ENCODE results near the gene GABBR2. TPM values are rescaled to one million over a fixed set of nuclear protein-coding genes. Genes with fewer than 3 reads are reported as not detected.
"Not testable (repeated sequence)": the region's sequence is repeated elsewhere in the genome, so short reads cannot be mapped to it uniquely, and the experiment has no call there.

GABBR2 gene
- total RNA-seq, 1 donor from 2014 or later, result not detected

GRCh38 chr9:98276907-98277469 lies 431.7 kb downstream of the GABBR2 start:
- H3K4me3 ChIP-seq (ENCODE audit: low read depth, low read length), result no peak overlapping the region
- H3K36me3 ChIP-seq (ENCODE audit: control insufficient read depth, insufficient read depth, low read length), result no peaks in the 10 kb centered on the region
- peaks cover 8% of the 10 kb centered on the region for H3K27me3 ChIP-seq (ENCODE audit: control insufficient read depth, insufficient read depth, low read length)
- DNase-seq (ENCODE audit: low read depth) (no peak), FAIRE-seq (no peak)
- TF ChIP-seq, protein P1, sequence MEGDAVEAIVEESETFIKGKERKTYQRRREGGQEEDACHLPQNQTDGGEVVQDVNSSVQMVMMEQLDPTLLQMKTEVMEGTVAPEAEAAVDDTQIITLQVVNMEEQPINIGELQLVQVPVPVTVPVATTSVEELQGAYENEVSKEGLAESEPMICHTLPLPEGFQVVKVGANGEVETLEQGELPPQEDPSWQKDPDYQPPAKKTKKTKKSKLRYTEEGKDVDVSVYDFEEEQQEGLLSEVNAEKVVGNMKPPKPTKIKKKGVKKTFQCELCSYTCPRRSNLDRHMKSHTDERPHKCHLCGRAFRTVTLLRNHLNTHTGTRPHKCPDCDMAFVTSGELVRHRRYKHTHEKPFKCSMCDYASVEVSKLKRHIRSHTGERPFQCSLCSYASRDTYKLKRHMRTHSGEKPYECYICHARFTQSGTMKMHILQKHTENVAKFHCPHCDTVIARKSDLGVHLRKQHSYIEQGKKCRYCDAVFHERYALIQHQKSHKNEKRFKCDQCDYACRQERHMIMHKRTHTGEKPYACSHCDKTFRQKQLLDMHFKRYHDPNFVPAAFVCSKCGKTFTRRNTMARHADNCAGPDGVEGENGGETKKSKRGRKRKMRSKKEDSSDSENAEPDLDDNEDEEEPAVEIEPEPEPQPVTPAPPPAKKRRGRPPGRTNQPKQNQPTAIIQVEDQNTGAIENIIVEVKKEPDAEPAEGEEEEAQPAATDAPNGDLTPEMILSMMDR (IDR thresholded peaks at IDR 0.05; ENCODE audit: insufficient read depth, low read length, severe bottlenecking), result no peak

DNA sequence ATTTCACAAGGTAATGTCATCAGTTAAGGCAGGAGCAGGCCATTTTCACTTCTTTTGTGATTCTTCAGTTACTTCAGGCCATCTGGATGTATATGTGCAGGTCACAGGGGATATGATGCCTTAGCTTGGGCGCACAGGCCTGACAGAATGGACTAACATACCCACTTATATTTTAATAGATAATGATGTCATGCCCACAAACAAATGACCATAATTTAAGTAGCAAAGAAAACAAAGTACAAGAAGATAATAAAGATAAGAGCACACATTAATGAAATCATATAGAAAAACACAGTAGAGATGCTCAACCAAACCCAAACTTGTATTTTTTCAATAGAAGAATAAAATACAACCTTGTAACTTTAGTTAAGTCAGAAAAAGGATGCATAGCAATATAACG lies 433.6 kb downstream of the GABBR2 start:
- TF ChIP-seq, protein P1 (IDR thresholded peaks at IDR 0.05; ENCODE audit: insufficient read depth, low read length, severe bottlenecking), result no peak
- FAIRE-seq (no peak), DNase-seq (ENCODE audit: low read depth) (no peak)

GRCh38 chr9:98272083-98272482 lies 436.7 kb downstream of the GABBR2 start:
- Histone ChIP-seq H3K27me3 (ENCODE audit: control insufficient read depth, insufficient read depth, low read length) (peaks cover 2% of the 10 kb centered on the region), H3K36me3 (ENCODE audit: control insufficient read depth, insufficient read depth, low read length) (no peaks in the 10 kb centered on the region), H3K4me3 (ENCODE audit: low read depth, low read length) (no peak overlapping the region)
- FAIRE-seq, result no peak
- TF ChIP-seq, protein P1 (IDR thresholded peaks at IDR 0.05; ENCODE audit: insufficient read depth, low read length, severe bottlenecking), result no peak
- DNase-seq (ENCODE audit: low read depth), result no peak

More for the DNA sequence above, 433.6 kb downstream of the GABBR2 start:
- Histone ChIP-seq H3K4me3 (ENCODE audit: low read depth, low read length) (no peak overlapping the region), H3K27me3 (ENCODE audit: control insufficient read depth, insufficient read depth, low read length) (peaks cover 5% of the 10 kb centered on the region), H3K36me3 (ENCODE audit: control insufficient read depth, insufficient read depth, low read length) (no peaks in the 10 kb centered on the region)

DNA sequence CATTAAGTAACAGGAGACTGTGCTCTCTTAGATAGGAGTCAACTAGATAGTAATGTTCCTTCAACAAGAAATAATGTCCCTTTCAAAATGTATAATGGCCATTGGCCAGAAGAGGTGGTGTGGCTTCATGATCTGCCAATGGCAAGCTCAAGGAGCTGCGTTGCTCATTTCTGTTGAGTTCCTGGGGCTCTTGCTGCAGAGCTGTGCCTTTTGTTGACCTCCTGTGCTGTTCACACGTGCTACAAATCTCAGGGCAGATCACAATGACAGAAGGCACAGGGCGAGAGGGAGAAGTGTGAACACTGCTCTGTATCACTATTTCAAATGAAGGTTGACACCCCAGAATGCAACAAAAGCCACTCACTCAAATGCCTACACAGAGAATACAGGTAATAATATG lies 437.3 kb downstream of the GABBR2 start:
- Histone ChIP-seq H3K27me3 (ENCODE audit: control insufficient read depth, insufficient read depth, low read length) (peaks cover 2% of the 10 kb centered on the region), H3K36me3 (ENCODE audit: control insufficient read depth, insufficient read depth, low read length) (no peaks in the 10 kb centered on the region), H3K4me3 (ENCODE audit: low read depth, low read length) (no peak overlapping the region)
- TF ChIP-seq, protein P1 (IDR thresholded peaks at IDR 0.05; ENCODE audit: insufficient read depth, low read length, severe bottlenecking), result no peak
- DNase-seq (ENCODE audit: low read depth), result no peak
- FAIRE-seq, result no peak

DNA sequence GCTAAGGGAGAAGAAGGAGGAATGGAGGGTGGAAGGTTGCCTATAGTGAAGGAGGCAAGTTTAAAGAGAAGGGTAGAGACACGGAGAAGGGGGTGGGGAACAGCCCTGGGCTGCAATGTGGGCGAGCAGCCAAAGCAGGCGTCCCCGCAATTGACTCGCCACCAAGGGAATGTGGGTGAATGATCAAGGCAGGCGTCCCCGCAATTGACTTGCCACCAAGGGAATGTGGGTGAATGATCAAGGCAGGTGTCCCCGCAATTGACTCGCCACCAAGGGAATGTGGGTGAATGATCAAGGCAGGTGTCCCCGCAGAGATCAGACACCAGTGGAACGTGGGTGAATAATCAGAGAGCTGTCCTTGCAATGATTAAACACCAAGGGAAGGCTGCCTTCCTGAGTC lies 438.5 kb downstream of the GABBR2 start:
- H3K27me3 ChIP-seq (ENCODE audit: control insufficient read depth, insufficient read depth, low read length); H3K36me3 ChIP-seq (ENCODE audit: control insufficient read depth, insufficient read depth, low read length); H3K4me3 ChIP-seq (ENCODE audit: low read depth, low read length); FAIRE-seq; DNase-seq (ENCODE audit: low read depth): not testable (repeated sequence)

GRCh38 chr9:98269652-98270051 lies 439.1 kb downstream of the GABBR2 start:
- DNase-seq (ENCODE audit: low read depth); H3K36me3 ChIP-seq (ENCODE audit: control insufficient read depth, insufficient read depth, low read length); FAIRE-seq; H3K4me3 ChIP-seq (ENCODE audit: low read depth, low read length); H3K27me3 ChIP-seq (ENCODE audit: control insufficient read depth, insufficient read depth, low read length): not testable (repeated sequence)

DNA sequence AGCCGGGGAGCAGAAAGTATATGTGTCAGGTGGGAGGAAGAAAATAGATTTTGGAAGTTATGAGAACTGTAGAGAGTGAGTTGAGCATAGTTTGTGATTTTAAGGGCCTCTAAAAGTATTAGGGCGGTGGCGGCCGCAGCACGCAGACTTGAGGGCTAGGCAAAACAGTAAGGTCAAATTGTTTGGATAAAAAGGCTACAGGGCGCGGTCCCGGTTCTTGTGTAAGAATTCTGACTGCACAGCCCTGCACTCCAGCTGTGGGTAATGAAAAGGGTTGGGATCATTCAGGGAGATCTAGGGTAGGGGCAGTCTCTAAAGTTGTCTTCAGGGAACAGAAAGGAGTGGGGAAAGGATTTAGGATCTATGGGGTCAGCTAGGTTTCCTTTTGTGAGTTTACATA lies 441.2 kb downstream of the GABBR2 start:
- not testable (repeated sequence) for H3K36me3 ChIP-seq (ENCODE audit: control insufficient read depth, insufficient read depth, low read length); FAIRE-seq; DNase-seq (ENCODE audit: low read depth); H3K4me3 ChIP-seq (ENCODE audit: low read depth, low read length); H3K27me3 ChIP-seq (ENCODE audit: control insufficient read depth, insufficient read depth, low read length)

Data from bronchial epithelial cell (primary cell).